ENCODE results near the gene GPR141. TPM values are rescaled to one million over a fixed set of nuclear protein-coding genes. Genes with fewer than 3 reads are reported as not detected.

Gene GPR141
- total RNA-seq, 1 experiment from 2014 or later: not detected

- Histone ChIP-seq H3F3A (ENCODE audit: low read length, unreplicated experiment) (no peaks in the 10 kb centered on the region), H3K9ac (ENCODE audit: low read length) (no peak overlapping the region), H4K20me1 (ENCODE audit: low read length) (no peaks in the 10 kb centered on the region), H3K79me2 (ENCODE audit: low read length) (no peaks in the 10 kb centered on the region), H3K4me2 (ENCODE audit: low read length) (no peak overlapping the region), H3K4me3 (ENCODE audit: low read length) (no peak overlapping the region), H2AFZ (ENCODE audit: low read length) (no peak overlapping the region), H3K9me3 (ENCODE audit: low read length) (no peaks in the 10 kb centered on the region), H3K27me3 (ENCODE audit: low read length) (no peaks in the 10 kb centered on the region), H3K27ac (ENCODE audit: low read length) (no peak overlapping the region), H3K4me1 (ENCODE audit: insufficient read depth, low read length) (no peaks in the 10 kb centered on the region), H3K36me3 (ENCODE audit: low read depth, low read length) (no peaks in the 10 kb centered on the region), H3K9me2 (replicated peaks; ENCODE audit: low read length) (no peaks in the 10 kb centered on the region)
- intact Hi-C loops (cut with micrococcal nuclease): no loop called here
- POLR2A ChIA-PET (ENCODE audit: unreplicated experiment): no interaction called here
- CTCF ChIA-PET: no interaction called here
- TF ChIP-seq EZH2 (IDR thresholded peaks at IDR 0.05; ENCODE audit: low read length, unreplicated experiment) (no peak), CTCF (conservative IDR thresholded peaks at IDR 0.05; ENCODE audit: low read depth, low read length) (no peak)
- DNase-seq (no peak), ATAC-seq (no peak)
- no TSS peak for BruUV-seq (replicated peaks)
These were observed 42.5 kb downstream of the GPR141 start for GRCh38 chr7:37726016-37726415.

- DNase-seq: no peak
- ChIA-PET CTCF (no interaction called here), POLR2A (ENCODE audit: unreplicated experiment) (no interaction called here)
- Histone ChIP-seq H2AFZ (ENCODE audit: low read length) (no peak overlapping the region), H3K9me2 (replicated peaks; ENCODE audit: low read length) (no peaks in the 10 kb centered on the region), H3K4me3 (ENCODE audit: low read length) (no peak overlapping the region), H3K79me2 (ENCODE audit: low read length) (no peaks in the 10 kb centered on the region), H3F3A (ENCODE audit: low read length, unreplicated experiment) (no peaks in the 10 kb centered on the region), H3K9ac (ENCODE audit: low read length) (no peak overlapping the region), H3K36me3 (ENCODE audit: low read depth, low read length) (no peaks in the 10 kb centered on the region), H3K4me1 (ENCODE audit: insufficient read depth, low read length) (no peaks in the 10 kb centered on the region), H3K27me3 (ENCODE audit: low read length) (no peaks in the 10 kb centered on the region), H3K4me2 (ENCODE audit: low read length) (no peak overlapping the region), H3K27ac (ENCODE audit: low read length) (no peak overlapping the region), H3K9me3 (ENCODE audit: low read length) (no peaks in the 10 kb centered on the region), H4K20me1 (ENCODE audit: low read length) (no peaks in the 10 kb centered on the region)
- BruUV-seq (replicated peaks): no TSS peak
- intact Hi-C loops (cut with micrococcal nuclease): no loop called here
- TF ChIP-seq EZH2 (IDR thresholded peaks at IDR 0.05; ENCODE audit: low read length, unreplicated experiment) (no peak), CTCF (conservative IDR thresholded peaks at IDR 0.05; ENCODE audit: low read depth, low read length) (no peak), EZH2phosphoT487 (IDR thresholded peaks at IDR 0.05; ENCODE audit: borderline replicate concordance, low read length) (no peak)
- no peak for ATAC-seq
These were observed 45.2 kb downstream of the GPR141 start for GRCh38 chr7:37728747-37729146.

- intact Hi-C loops (cut with micrococcal nuclease): no loop called here
- Histone ChIP-seq H4K20me1 (ENCODE audit: low read length) (no peaks in the 10 kb centered on the region), H3K9ac (ENCODE audit: low read length) (no peak overlapping the region), H3K79me2 (ENCODE audit: low read length) (no peaks in the 10 kb centered on the region), H3K36me3 (ENCODE audit: low read depth, low read length) (no peaks in the 10 kb centered on the region), H2AFZ (ENCODE audit: low read length) (no peak overlapping the region), H3K27ac (ENCODE audit: low read length) (no peak overlapping the region), H3K27me3 (ENCODE audit: low read length) (no peaks in the 10 kb centered on the region), H3K4me1 (ENCODE audit: insufficient read depth, low read length) (no peaks in the 10 kb centered on the region), H3F3A (ENCODE audit: low read length, unreplicated experiment) (no peaks in the 10 kb centered on the region), H3K9me3 (ENCODE audit: low read length) (no peaks in the 10 kb centered on the region), H3K4me2 (ENCODE audit: low read length) (no peak overlapping the region), H3K9me2 (replicated peaks; ENCODE audit: low read length) (no peaks in the 10 kb centered on the region), H3K4me3 (ENCODE audit: low read length) (no peak overlapping the region)
- ChIA-PET CTCF (no interaction called here), POLR2A (ENCODE audit: unreplicated experiment) (no interaction called here)
- ATAC-seq (no peak), DNase-seq (no peak)
- no TSS peak for BruUV-seq (replicated peaks)
- TF ChIP-seq CTCF (conservative IDR thresholded peaks at IDR 0.05; ENCODE audit: low read depth, low read length) (no peak), EZH2phosphoT487 (IDR thresholded peaks at IDR 0.05; ENCODE audit: borderline replicate concordance, low read length) (no peak), EZH2 (IDR thresholded peaks at IDR 0.05; ENCODE audit: low read length, unreplicated experiment) (no peak)
These were observed 45.6 kb downstream of the GPR141 start for GRCh38 chr7:37729181-37729580.
